ENCODE data around the gene CTNND1.

DNA sequence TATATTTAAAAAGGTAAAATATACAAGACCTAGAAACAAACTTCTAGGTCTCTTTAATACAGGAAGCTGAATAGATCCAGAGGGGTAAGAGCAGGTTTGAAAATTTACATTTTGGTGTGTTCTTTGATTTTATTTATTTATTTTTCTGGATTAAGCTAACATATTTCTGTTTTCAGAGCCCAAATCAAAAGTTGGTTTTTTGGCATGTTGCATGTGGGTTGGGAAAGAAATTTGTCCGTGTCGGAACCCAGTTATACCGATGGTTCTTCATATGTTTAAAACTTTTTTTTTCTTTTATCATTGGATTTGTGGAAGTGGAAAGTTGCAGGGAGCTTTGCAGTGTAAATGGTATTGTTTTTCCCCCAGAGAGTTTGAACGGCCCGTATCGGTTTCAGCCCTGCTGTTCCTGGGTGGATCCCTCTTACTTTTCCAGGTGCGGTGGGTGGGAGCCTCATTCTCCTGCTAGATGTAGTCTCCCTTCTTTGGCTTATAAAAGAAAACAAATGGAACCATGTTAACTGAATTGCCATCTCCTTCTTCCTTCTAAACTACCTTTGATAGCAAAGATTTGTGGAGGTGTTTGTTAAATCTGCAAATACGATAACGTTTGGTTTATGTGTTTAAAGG is 746 bp downstream of the CTNND1 start:
- TF ChIP-seq EP300 (IDR thresholded peaks at IDR 0.05), result no peak
- TF ChIP-seq, protein P1, sequence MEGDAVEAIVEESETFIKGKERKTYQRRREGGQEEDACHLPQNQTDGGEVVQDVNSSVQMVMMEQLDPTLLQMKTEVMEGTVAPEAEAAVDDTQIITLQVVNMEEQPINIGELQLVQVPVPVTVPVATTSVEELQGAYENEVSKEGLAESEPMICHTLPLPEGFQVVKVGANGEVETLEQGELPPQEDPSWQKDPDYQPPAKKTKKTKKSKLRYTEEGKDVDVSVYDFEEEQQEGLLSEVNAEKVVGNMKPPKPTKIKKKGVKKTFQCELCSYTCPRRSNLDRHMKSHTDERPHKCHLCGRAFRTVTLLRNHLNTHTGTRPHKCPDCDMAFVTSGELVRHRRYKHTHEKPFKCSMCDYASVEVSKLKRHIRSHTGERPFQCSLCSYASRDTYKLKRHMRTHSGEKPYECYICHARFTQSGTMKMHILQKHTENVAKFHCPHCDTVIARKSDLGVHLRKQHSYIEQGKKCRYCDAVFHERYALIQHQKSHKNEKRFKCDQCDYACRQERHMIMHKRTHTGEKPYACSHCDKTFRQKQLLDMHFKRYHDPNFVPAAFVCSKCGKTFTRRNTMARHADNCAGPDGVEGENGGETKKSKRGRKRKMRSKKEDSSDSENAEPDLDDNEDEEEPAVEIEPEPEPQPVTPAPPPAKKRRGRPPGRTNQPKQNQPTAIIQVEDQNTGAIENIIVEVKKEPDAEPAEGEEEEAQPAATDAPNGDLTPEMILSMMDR (IDR thresholded peaks at IDR 0.05), result no peak
- no peak for TF ChIP-seq POLR2A (IDR thresholded peaks at IDR 0.05)
- no peak for TF ChIP-seq POLR2AphosphoS5 (IDR thresholded peaks at IDR 0.05)

Measured in gastroesophageal sphincter (tissue), 3 donors.